Bronchial epithelial cell (primary cell): ENCODE measurements around the gene ICAM5. TPM values are rescaled to one million over a fixed set of nuclear protein-coding genes. Genes with fewer than 3 reads are reported as not detected.

Experiments
- DNase-seq: peaks from one replicate; pipeline ENCODE4 v3.0.0-alpha.2; 2010; ENCODE audit warnings: low read depth
- FAIRE-seq: peaks from 2 replicates; lab custom pipeline; 2011; peaks lifted over from hg19 to GRCh38; lab: Jason Lieb, UNC
- H3K27me3 ChIP-seq: 2 replicates; pipeline ENCODE4 v1.5.1; 2011; ENCODE audit warnings: low read length; ENCODE audit not compliant: control insufficient read depth, insufficient read depth
- H3K36me3 ChIP-seq: 2 replicates; pipeline ENCODE4 v1.5.1; 2011; ENCODE audit warnings: low read length; ENCODE audit not compliant: control insufficient read depth, insufficient read depth
- H3K4me3 ChIP-seq: 2 replicates; pipeline ENCODE4 v1.5.1; 2011; ENCODE audit warnings: mild to moderate bottlenecking, low read depth, low read length, control low read depth
- CTCF ChIP-seq: IDR thresholded peaks from 2 replicates; pipeline ENCODE4 v1.5.1; 2011; ENCODE audit warnings: mild to moderate bottlenecking, moderate library complexity, low read length, control low read depth, inconsistent platforms; ENCODE audit not compliant: insufficient read depth, severe bottlenecking
- total RNA-seq: library from RNA; depleted of rRNA; stranded (reverse); fragments of >200 nt; gene quantifications from 2 replicates; pipeline ENCODE4 v1.2.1, GENCODE V29; 2014

Gene ICAM5
- total RNA-seq, 1 donor from 2014 or later: 3.9 TPM

DNA sequence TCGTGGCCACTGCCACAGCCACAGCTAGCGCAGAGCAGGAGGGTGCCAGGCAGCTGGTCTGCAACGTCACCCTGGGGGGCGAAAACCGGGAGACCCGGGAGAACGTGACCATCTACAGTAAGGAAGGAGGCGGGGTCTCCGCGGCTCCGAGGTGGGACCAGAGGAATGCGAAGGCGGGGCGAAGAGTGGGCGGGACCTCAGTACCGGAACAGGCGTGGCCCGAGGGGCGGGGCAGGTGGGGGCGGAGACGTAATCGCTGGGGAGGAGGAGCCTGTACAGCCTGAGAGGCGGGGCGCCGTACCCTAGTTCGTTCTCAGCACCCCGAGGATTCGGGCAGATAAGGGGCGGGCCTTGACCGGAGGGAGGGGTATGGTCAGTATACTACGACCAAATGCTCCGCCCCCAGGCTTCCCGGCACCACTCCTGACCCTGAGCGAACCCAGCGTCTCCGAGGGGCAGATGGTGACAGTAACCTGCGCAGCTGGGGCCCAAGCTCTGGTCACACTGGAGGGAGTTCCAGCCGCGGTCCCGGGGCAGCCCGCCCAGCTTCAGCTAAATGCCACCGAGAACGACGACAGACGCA is 2.5 kb downstream of the ICAM5 start:
- DNase-seq (peak; percentile 55), FAIRE-seq (no peak)
- TF ChIP-seq CTCF: no peak
- peaks cover 14% of the 10 kb centered on the region for H3K36me3 ChIP-seq
- H3K4me3 ChIP-seq: peak overlapping the region; percentile 67
- H3K27me3 ChIP-seq: no peaks in the 10 kb centered on the region

- no peak overlapping the region for H3K4me3 ChIP-seq
- TF ChIP-seq CTCF: no peak
- no peak for FAIRE-seq
- peaks cover 14% of the 10 kb centered on the region for H3K36me3 ChIP-seq
- H3K27me3 ChIP-seq: no peaks in the 10 kb centered on the region
- no peak for DNase-seq
Measured at GRCh38 chr19:10292789-10293636, 3.3 kb downstream of the ICAM5 start.

- no peak for DNase-seq
- Histone ChIP-seq H3K36me3 (peaks cover 14% of the 10 kb centered on the region), H3K27me3 (no peaks in the 10 kb centered on the region), H3K4me3 (no peak overlapping the region)
- TF ChIP-seq CTCF: no peak
- no peak for FAIRE-seq
Measured at GRCh38 chr19:10293637-10294367, 4.0 kb downstream of the ICAM5 start.

DNA sequence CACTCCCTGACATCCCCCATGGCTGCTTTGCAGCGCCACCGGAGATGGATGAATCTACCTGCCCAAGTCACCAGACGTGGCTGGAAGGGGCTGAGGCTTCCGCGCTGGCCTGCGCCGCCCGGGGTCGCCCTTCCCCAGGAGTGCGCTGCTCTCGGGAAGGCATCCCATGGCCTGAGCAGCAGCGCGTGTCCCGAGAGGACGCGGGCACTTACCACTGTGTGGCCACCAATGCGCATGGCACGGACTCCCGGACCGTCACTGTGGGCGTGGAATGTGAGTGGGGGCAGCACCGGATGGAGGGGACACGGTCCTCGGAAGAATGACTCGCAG is 4.6 kb downstream of the ICAM5 start:
- no peak for FAIRE-seq
- Histone ChIP-seq H3K27me3 (no peaks in the 10 kb centered on the region), H3K4me3 (no peak overlapping the region), H3K36me3 (peaks cover 14% of the 10 kb centered on the region)
- no peak for DNase-seq
- TF ChIP-seq CTCF: no peak

- Histone ChIP-seq H3K4me3 (no peak overlapping the region), H3K27me3 (no peaks in the 10 kb centered on the region), H3K36me3 (peaks cover 14% of the 10 kb centered on the region)
- no peak for DNase-seq
- no peak for TF ChIP-seq CTCF
- FAIRE-seq: no peak
Measured at GRCh38 chr19:10295305-10295846, 5.6 kb downstream of the ICAM5 start.
